HepG2 (cell line): ENCODE measurements around the gene GLUD2. TPM values are rescaled to one million over a fixed set of nuclear protein-coding genes. Genes with fewer than 3 reads are reported as not detected.
A peak's percentile ranks its signal among the peaks of the same experiment; 100 is the strongest.
"Not testable (repeated sequence)": the region's sequence is repeated elsewhere in the genome, so short reads cannot be mapped to it uniquely, and the experiment has no call there.

ENCODE experiments used
- ATAC-seq: fragments of 200-7000 bp; cut with Tn5 transposase; 3 replicates; pipeline ENCODE4 v1.9.1; 2020; ENCODE audit warnings: mild to moderate bottlenecking, moderate library complexity
- Bru-seq: library from RNA; stranded (reverse); fragments of 400-500 nt; gene quantifications from one replicate; lab custom pipeline; 2021; lab: Mats Ljungman, UMichigan
- BruChase-seq, 2 experiments: library from RNA; stranded (reverse); fragments of 400-500 nt; gene quantifications; one replicate each; lab custom pipeline; 2021; lab: Mats Ljungman, UMichigan
- BruUV-seq: library from RNA; stranded (reverse); fragments of 400-500 nt; replicated peaks from 2 replicates; lab custom pipeline; 2021; lab: Mats Ljungman, UMichigan
- CTCF ChIA-PET: fragments of 300-600 bp; formaldehyde crosslinking; extraction: SDS; loops from one replicate; lab custom pipeline; 2021; ENCODE audit warnings: low total read pairs, inconsistent platforms, low intra/inter-chr PET ratio; lab: Yijun Ruan, JAX
- POLR2A ChIA-PET: fragments of 350-600 bp; sonication (Branson Sonifier 250); formaldehyde crosslinking; loops from one replicate; lab custom pipeline; 2020; ENCODE audit warnings: antibody characterized with exemption, inconsistent platforms; lab: Yijun Ruan, JAX
- DNase-seq: peaks from one replicate; pipeline ENCODE4 v3.0.0-alpha.2; 2015; ENCODE audit warnings: low spot score
- FAIRE-seq: peaks from 3 replicates; lab custom pipeline; 2011; peaks lifted over from hg19 to GRCh38; lab: Jason Lieb, UNC
- H2AFZ ChIP-seq: one replicate; pipeline ENCODE4 v1.6.1; 2011; ENCODE audit warnings: low read length, inconsistent platforms
- H3K27ac ChIP-seq: fragments of 300-600 bp; 3 replicates; pipeline ENCODE4 v1.8.0; 2011; ENCODE audit warnings: mixed run types, mild to moderate bottlenecking, mixed read lengths, low read length, inconsistent platforms; ENCODE audit not compliant: insufficient read depth; ENCODE audit errors: extremely low read length
- H3K27me3 ChIP-seq, 2 experiments: fragments of 200-600 bp in 1 of 2; 2 replicates in 1 of 2; 3 replicates in 1 of 2; pipeline versions ENCODE4 v1.6.0 to v1.8.0; 2011; ENCODE audit warnings: low read length in 2 of 2, mild to moderate bottlenecking in 2 of 2, moderate library complexity in 2 of 2, inconsistent platforms in 1 of 2; ENCODE audit not compliant: insufficient read depth in 2 of 2, control insufficient read depth in 1 of 2
- H3K36me3 ChIP-seq, 2 experiments: fragments of 200-600 bp in 1 of 2; replicated peaks in 1 of 2; 2 replicates in 1 of 2; 3 replicates in 1 of 2; pipeline versions ENCODE4 v1.5.1 to v1.8.0; 2011; ENCODE audit warnings: low read length in 2 of 2, inconsistent platforms in 1 of 2; ENCODE audit not compliant: insufficient read depth in 2 of 2, control insufficient read depth in 1 of 2
- H3K4me1 ChIP-seq: 2 replicates; pipeline ENCODE4 v1.5.1; 2012; ENCODE audit warnings: low read length, inconsistent platforms; ENCODE audit not compliant: insufficient read depth
- H3K4me2 ChIP-seq: 2 replicates; pipeline ENCODE4 v1.6.0; 2011; ENCODE audit warnings: low read depth, low read length, inconsistent platforms
- H3K4me3 ChIP-seq, 3 experiments: fragments of 200-600 bp in 1 of 3; sonication (generic), shearing (Covaris generic) in 1 of 3; replicated peaks in 1 of 3; 2 replicates each; pipeline ENCODE4 v1.5.1; 2011 to 2016; ENCODE audit warnings: low read length in 3 of 3, inconsistent platforms in 2 of 3, low read depth in 2 of 3, mild to moderate bottlenecking in 2 of 3, control low read depth in 1 of 3, mixed read lengths in 1 of 3; ENCODE audit not compliant: insufficient read depth in 1 of 3
- H3K79me2 ChIP-seq: one replicate; pipeline ENCODE4 v1.6.1; 2011; ENCODE audit warnings: low read length, inconsistent platforms; ENCODE audit not compliant: insufficient read depth
- H3K9ac ChIP-seq: 2 replicates; pipeline ENCODE4 v1.6.0; 2011; ENCODE audit warnings: mild to moderate bottlenecking, low read depth, low read length, inconsistent platforms; ENCODE audit not compliant: insufficient read depth
- H3K9me3 ChIP-seq: 2 replicates; pipeline ENCODE4 v1.5.1; 2012; ENCODE audit warnings: mild to moderate bottlenecking, low read length
- H4K20me1 ChIP-seq: 2 replicates; pipeline ENCODE4 v1.6.0; 2011; ENCODE audit warnings: inconsistent platforms, mild to moderate bottlenecking, low read length, moderate library complexity; ENCODE audit not compliant: insufficient read depth
- WGBS: methylation state at CpG from one replicate; pipeline ENCODE4 v1.1.6; 2017; ENCODE audit warnings: low lambda C conversion rate; 5-methylcytosine and 5-hydroxymethylcytosine counted together
- in situ Hi-C: cut with HindIII; loops from 2 replicates; pipeline ENCODE4 v1.10.0; 2017; ENCODE audit warnings: low pct_unique_long_range_greater_than_20kb; ENCODE audit not compliant: extremely low pct_ligation_motif_present
- intact Hi-C: fragments of 100-400 bp; cut with micrococcal nuclease; formaldehyde crosslinking; loops from one replicate; pipeline ENCODE4 v1.10.0; 2022; ENCODE audit not compliant: unreplicated experiment
- long read RNA-seq, 2 experiments: library from RNA in 1 of 2; library from polyadenylated mRNA in 1 of 2; stranded (forward) in 1 of 2; unstranded in 1 of 2; transcript quantifications; one replicate each; pipeline ENCODE4 v2.0.0, GENCODE V29; 2019 to 2022
- polyA minus RNA-seq, 3 experiments: library from RNA; depleted of rRNA, polyadenylated mRNA; stranded (reverse); fragments of >200 nt; gene quantifications; 2 replicates each; pipeline ENCODE4 v1.2.3, GENCODE V29; 2011; ENCODE audit warnings: low replicate concordance in 1 of 3
- polyA plus RNA-seq, 8 experiments: library from polyadenylated mRNA; depleted of rRNA in 3 of 8; stranded (reverse) in 7 of 8; unstranded in 1 of 8; fragments of >200 nt; fragmentation: Illumina TruSeq in 4 of 8; extraction: Trizol in 4 of 8; gene quantifications; 2 replicates each; pipeline versions ENCODE4 v1.2.1 to v1.2.3, GENCODE V29; 2011 to 2016; ENCODE audit warnings: low read depth in 4 of 8, missing spikeins in 1 of 8, mixed read lengths in 1 of 8; ENCODE audit not compliant: insufficient read depth in 1 of 8
- total RNA-seq, 5 experiments: library from RNA; depleted of rRNA; stranded (reverse); fragments of >200 nt; fragmentation: Illumina TruSeq; extraction: Trizol; gene quantifications; 2 replicates each; pipeline ENCODE4 v1.2.3, GENCODE V29; 2016; ENCODE audit warnings: low read depth in 1 of 5
- TF ChIP-seq, protein P1 (sequence below): sonication (generic); formaldehyde crosslinking; IDR thresholded peaks from 2 replicates; pipeline ENCODE4 v1.5.0; 2020; ENCODE audit warnings: mild to moderate bottlenecking, missing genetic modification reagents, moderate library complexity
- TF ChIP-seq, protein P2 (sequence below): sonication (generic); formaldehyde crosslinking; IDR thresholded peaks from 2 replicates; pipeline ENCODE4 v1.4.0; 2020; ENCODE audit warnings: missing genetic modification reagents

Gene GLUD2
- total RNA-seq (2016; rRNA removed; fragmentation: Illumina TruSeq; extraction: Trizol) (8.0 and 10.4 TPM in 2 replicates), polyA plus RNA-seq (2011; rRNA removed) (2.7 and 3.4 TPM in 2 replicates), polyA minus RNA-seq (2011; rRNA and poly(A)+ RNA removed; ENCODE audit: low replicate concordance) (2.0 and 10.2 TPM in 2 replicates), Bru-seq, nascent RNA (not detected), BruChase-seq, experiment 1, labeled RNA remaining after a 6-hour chase (percentile 42 among the genes with signal in this experiment), BruChase-seq, experiment 2, labeled RNA remaining after a 2-hour chase (percentile 28 among the genes with signal in this experiment)
- 0.53 and 0.61 TPM in 2 replicates for total RNA-seq (2016; cell fraction: cytosol; rRNA removed; fragmentation: Illumina TruSeq; extraction: Trizol; ENCODE audit: low read depth)
- total RNA-seq (2016; cell fraction: insoluble cytoplasmic fraction; rRNA removed; fragmentation: Illumina TruSeq; extraction: Trizol) = 8.0 and 12.2 TPM in 2 replicates
- 1.2 and 1.3 TPM in 2 replicates for total RNA-seq (2016; cell fraction: membrane; rRNA removed; fragmentation: Illumina TruSeq; extraction: Trizol)
- 2.8 and 4.0 TPM in 2 replicates for total RNA-seq (2016; cell fraction: nucleus; rRNA removed; fragmentation: Illumina TruSeq; extraction: Trizol)
- 0.67 and 2.8 TPM in 2 replicates for polyA plus RNA-seq (2011; cell fraction: cytosol; rRNA removed)
- 0.58 and 0.93 TPM in 2 replicates for polyA plus RNA-seq (2011; cell fraction: nucleus; rRNA removed)
- polyA plus RNA-seq (2012) = 7.1 and 10.3 TPM in 2 replicates
- polyA plus RNA-seq (2016; cell fraction: cytosol; fragmentation: Illumina TruSeq; extraction: Trizol; ENCODE audit: low read depth) = 0.24 and 0.31 TPM in 2 replicates
- polyA plus RNA-seq (2016; cell fraction: insoluble cytoplasmic fraction; fragmentation: Illumina TruSeq; extraction: Trizol; ENCODE audit: low read depth) = 4.7 and 5.1 TPM in 2 replicates
- polyA plus RNA-seq (2016; cell fraction: membrane; fragmentation: Illumina TruSeq; extraction: Trizol; ENCODE audit: low read depth) = 0.25 and 0.47 TPM in 2 replicates
- 1.2 and 1.4 TPM in 2 replicates for polyA plus RNA-seq (2016; cell fraction: nucleus; fragmentation: Illumina TruSeq; extraction: Trizol; ENCODE audit: insufficient read depth, low read depth)
- polyA minus RNA-seq (2011; cell fraction: cytosol; rRNA and poly(A)+ RNA removed) = 1.2 and 2.0 TPM in 2 replicates
- 2.2 and 3.1 TPM in 2 replicates for polyA minus RNA-seq (2011; cell fraction: nucleus; rRNA and poly(A)+ RNA removed)
- long read RNA-seq, experiment 1 = 0 reads
- long read RNA-seq, experiment 2, partial matches to known transcripts = 0 of 1 reads
- long read RNA-seq, experiment 2, other reads (novel, unspliced or antisense) = 0 of 1 reads

DNA sequence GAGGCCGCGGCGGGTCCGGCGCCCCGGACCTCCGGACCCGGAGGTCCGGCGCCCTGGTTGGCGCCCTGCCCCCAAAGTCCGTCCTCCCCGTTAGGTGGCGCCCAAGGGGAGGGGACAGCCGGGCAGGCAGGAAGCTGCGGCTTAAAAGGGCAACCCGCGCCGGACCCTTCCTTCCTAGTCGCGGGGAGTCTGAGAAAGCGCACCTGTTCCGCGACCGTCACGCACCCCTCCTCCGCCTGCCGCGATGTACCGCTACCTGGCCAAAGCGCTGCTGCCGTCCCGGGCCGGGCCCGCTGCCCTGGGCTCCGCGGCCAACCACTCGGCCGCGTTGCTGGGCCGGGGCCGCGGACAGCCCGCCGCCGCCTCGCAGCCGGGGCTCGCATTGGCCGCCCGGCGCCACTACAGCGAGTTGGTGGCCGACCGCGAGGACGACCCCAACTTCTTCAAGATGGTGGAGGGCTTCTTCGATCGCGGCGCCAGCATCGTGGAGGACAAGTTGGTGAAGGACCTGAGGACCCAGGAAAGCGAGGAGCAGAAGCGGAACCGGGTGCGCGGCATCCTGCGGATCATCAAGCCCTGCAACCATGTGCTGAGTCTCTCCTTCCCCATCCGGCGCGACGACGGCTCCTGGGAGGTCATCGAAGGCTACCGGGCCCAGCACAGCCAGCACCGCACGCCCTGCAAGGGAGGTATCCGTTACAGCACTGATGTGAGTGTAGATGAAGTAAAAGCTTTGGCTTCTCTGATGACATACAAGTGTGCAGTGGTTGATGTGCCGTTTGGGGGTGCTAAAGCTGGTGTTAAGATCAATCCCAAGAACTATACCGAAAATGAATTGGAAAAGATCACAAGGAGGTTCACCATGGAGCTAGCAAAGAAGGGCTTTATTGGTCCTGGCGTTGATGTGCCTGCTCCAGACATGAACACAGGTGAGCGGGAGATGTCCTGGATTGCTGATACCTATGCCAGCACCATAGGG lies at the start of gene GLUD2:
GLUD2 (plus strand) TSS at position 170 of the 979 bp plus-strand sequence; CDS start at position 245, 75 bp downstream.
- H3K9me3 ChIP-seq, H3K27me3 ChIP-seq, CTCF ChIA-PET, BruUV-seq, FAIRE-seq, H3K79me2 ChIP-seq, H3K27ac ChIP-seq, H3K36me3 ChIP-seq, H2AFZ ChIP-seq, POLR2A ChIA-PET, ATAC-seq, DNase-seq, H3K9ac ChIP-seq, in situ Hi-C loops, H4K20me1 ChIP-seq, H3K4me2 ChIP-seq, H3K4me1 ChIP-seq, H3K4me3 ChIP-seq: not testable (repeated sequence)
- 92% methylated on average over 51 of the region's 82 CpGs for WGBS
- intact Hi-C loops = loop anchor here (5.0 kb wide), 1 partner anchor 35 kb away; no protein-coding TSS in a partner anchor
- TF ChIP-seq, protein P1, sequence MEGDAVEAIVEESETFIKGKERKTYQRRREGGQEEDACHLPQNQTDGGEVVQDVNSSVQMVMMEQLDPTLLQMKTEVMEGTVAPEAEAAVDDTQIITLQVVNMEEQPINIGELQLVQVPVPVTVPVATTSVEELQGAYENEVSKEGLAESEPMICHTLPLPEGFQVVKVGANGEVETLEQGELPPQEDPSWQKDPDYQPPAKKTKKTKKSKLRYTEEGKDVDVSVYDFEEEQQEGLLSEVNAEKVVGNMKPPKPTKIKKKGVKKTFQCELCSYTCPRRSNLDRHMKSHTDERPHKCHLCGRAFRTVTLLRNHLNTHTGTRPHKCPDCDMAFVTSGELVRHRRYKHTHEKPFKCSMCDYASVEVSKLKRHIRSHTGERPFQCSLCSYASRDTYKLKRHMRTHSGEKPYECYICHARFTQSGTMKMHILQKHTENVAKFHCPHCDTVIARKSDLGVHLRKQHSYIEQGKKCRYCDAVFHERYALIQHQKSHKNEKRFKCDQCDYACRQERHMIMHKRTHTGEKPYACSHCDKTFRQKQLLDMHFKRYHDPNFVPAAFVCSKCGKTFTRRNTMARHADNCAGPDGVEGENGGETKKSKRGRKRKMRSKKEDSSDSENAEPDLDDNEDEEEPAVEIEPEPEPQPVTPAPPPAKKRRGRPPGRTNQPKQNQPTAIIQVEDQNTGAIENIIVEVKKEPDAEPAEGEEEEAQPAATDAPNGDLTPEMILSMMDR (CRISPR knock-in tag) = 0 out of 2 replicates have a peak, but pooled peaks have one; percentile 10
- TF ChIP-seq, protein P2, sequence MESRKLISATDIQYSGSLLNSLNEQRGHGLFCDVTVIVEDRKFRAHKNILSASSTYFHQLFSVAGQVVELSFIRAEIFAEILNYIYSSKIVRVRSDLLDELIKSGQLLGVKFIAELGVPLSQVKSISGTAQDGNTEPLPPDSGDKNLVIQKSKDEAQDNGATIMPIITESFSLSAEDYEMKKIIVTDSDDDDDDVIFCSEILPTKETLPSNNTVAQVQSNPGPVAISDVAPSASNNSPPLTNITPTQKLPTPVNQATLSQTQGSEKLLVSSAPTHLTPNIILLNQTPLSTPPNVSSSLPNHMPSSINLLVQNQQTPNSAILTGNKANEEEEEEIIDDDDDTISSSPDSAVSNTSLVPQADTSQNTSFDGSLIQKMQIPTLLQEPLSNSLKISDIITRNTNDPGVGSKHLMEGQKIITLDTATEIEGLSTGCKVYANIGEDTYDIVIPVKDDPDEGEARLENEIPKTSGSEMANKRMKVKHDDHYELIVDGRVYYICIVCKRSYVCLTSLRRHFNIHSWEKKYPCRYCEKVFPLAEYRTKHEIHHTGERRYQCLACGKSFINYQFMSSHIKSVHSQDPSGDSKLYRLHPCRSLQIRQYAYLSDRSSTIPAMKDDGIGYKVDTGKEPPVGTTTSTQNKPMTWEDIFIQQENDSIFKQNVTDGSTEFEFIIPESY = 0 out of 2 replicates have a peak, but pooled peaks have one; percentile 11
